ENCODE data around the gene ZNF500.

GRCh38 chr16:4814542-4815173 is 47.7 kb upstream of the ZNF500 start:
- TF ChIP-seq, protein P1, sequence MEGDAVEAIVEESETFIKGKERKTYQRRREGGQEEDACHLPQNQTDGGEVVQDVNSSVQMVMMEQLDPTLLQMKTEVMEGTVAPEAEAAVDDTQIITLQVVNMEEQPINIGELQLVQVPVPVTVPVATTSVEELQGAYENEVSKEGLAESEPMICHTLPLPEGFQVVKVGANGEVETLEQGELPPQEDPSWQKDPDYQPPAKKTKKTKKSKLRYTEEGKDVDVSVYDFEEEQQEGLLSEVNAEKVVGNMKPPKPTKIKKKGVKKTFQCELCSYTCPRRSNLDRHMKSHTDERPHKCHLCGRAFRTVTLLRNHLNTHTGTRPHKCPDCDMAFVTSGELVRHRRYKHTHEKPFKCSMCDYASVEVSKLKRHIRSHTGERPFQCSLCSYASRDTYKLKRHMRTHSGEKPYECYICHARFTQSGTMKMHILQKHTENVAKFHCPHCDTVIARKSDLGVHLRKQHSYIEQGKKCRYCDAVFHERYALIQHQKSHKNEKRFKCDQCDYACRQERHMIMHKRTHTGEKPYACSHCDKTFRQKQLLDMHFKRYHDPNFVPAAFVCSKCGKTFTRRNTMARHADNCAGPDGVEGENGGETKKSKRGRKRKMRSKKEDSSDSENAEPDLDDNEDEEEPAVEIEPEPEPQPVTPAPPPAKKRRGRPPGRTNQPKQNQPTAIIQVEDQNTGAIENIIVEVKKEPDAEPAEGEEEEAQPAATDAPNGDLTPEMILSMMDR (IDR thresholded peaks at IDR 0.05; ENCODE audit: low read length), result no peak
- no peak for TF ChIP-seq EZH2 (IDR thresholded peaks at IDR 0.05; ENCODE audit: borderline replicate concordance, low read length)
